Osteoblast (primary cell): ENCODE data around the gene CREB1. TPM values are rescaled to one million over a fixed set of nuclear protein-coding genes. Genes with fewer than 3 reads are reported as not detected.

Experiments
- DNase-seq: peaks from one replicate; pipeline ENCODE4 v3.0.0; 2011; ENCODE audit warnings: low spot score, mixed read lengths; ENCODE audit not compliant: insufficient read length; ENCODE audit errors: missing footprints
- H2AFZ ChIP-seq: 2 replicates; pipeline ENCODE4 v1.6.0; 2011; ENCODE audit warnings: mild to moderate bottlenecking, low read length
- H3K27ac ChIP-seq: 2 replicates; pipeline ENCODE4 v1.5.1; 2011; ENCODE audit warnings: mild to moderate bottlenecking, low read depth, low read length, moderate library complexity
- H3K27me3 ChIP-seq: 2 replicates; pipeline ENCODE4 v1.6.0; 2012; ENCODE audit warnings: mild to moderate bottlenecking, control low read depth, inconsistent platforms, low read length, moderate library complexity; ENCODE audit not compliant: insufficient read depth
- H3K36me3 ChIP-seq: 2 replicates; pipeline ENCODE4 v1.5.1; 2011; ENCODE audit warnings: mild to moderate bottlenecking, low read length, control low read depth, moderate library complexity; ENCODE audit not compliant: insufficient read depth
- H3K4me1 ChIP-seq: 2 replicates; pipeline ENCODE4 v1.5.1; 2011; ENCODE audit warnings: mild to moderate bottlenecking, low read length, control low read depth, moderate library complexity; ENCODE audit not compliant: insufficient read depth
- H3K4me2 ChIP-seq: 2 replicates; pipeline ENCODE4 v1.6.0; 2011; ENCODE audit warnings: mild to moderate bottlenecking, low read length; ENCODE audit not compliant: insufficient read depth
- H3K4me3 ChIP-seq: fragments of 200-600 bp; sonication (generic); 3 replicates; pipeline ENCODE4 v1.5.1; 2012; ENCODE audit warnings: mild to moderate bottlenecking, low read length, inconsistent platforms; ENCODE audit not compliant: insufficient read depth
- H3K79me2 ChIP-seq: 2 replicates; pipeline ENCODE4 v1.6.0; 2012; ENCODE audit warnings: mild to moderate bottlenecking, low read length, control low read depth, inconsistent platforms; ENCODE audit not compliant: insufficient read depth
- H3K9me3 ChIP-seq: 2 replicates; pipeline ENCODE4 v1.5.1; 2011; ENCODE audit warnings: low read depth, low read length, control low read depth
- H4K20me1 ChIP-seq: 2 replicates; pipeline ENCODE4 v1.6.0; 2012; ENCODE audit warnings: mild to moderate bottlenecking, low read length, control low read depth; ENCODE audit not compliant: insufficient read depth
- total RNA-seq: library from RNA; depleted of rRNA; stranded (reverse); fragments of >200 nt; gene quantifications from 2 replicates; pipeline ENCODE4 v1.2.3, GENCODE V29; 2012
- TF ChIP-seq, protein P1 (sequence below): IDR thresholded peaks from 2 replicates; pipeline ENCODE4 v1.5.1; 2011; ENCODE audit warnings: mild to moderate bottlenecking, low read depth, low read length, moderate library complexity; ENCODE audit errors: extremely low read depth

Gene CREB1
- total RNA-seq, 1 donor, result 38.4 TPM

GRCh38 chr2:207603486-207603885 is 73.7 kb downstream of the CREB1 start:
- no peaks in the 10 kb centered on the region for H3K79me2 ChIP-seq
- H3K4me3 ChIP-seq, result no peak overlapping the region
- TF ChIP-seq, protein P1, sequence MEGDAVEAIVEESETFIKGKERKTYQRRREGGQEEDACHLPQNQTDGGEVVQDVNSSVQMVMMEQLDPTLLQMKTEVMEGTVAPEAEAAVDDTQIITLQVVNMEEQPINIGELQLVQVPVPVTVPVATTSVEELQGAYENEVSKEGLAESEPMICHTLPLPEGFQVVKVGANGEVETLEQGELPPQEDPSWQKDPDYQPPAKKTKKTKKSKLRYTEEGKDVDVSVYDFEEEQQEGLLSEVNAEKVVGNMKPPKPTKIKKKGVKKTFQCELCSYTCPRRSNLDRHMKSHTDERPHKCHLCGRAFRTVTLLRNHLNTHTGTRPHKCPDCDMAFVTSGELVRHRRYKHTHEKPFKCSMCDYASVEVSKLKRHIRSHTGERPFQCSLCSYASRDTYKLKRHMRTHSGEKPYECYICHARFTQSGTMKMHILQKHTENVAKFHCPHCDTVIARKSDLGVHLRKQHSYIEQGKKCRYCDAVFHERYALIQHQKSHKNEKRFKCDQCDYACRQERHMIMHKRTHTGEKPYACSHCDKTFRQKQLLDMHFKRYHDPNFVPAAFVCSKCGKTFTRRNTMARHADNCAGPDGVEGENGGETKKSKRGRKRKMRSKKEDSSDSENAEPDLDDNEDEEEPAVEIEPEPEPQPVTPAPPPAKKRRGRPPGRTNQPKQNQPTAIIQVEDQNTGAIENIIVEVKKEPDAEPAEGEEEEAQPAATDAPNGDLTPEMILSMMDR, result no peak
- H4K20me1 ChIP-seq, result no peaks in the 10 kb centered on the region
- H3K36me3 ChIP-seq, result peaks cover 8% of the 10 kb centered on the region
- no peaks in the 10 kb centered on the region for H3K9me3 ChIP-seq
- no peak overlapping the region for H3K4me2 ChIP-seq
- H3K27me3 ChIP-seq, result no peaks in the 10 kb centered on the region
- peaks cover 6% of the 10 kb centered on the region for H3K4me1 ChIP-seq
- no peak for DNase-seq
- H3K27ac ChIP-seq, result no peak overlapping the region
- no peak overlapping the region for H2AFZ ChIP-seq

GRCh38 chr2:207606399-207606798 is 76.6 kb downstream of the CREB1 start:
- Histone ChIP-seq H4K20me1 (no peaks in the 10 kb centered on the region), H3K4me3 (no peak overlapping the region), H3K36me3 (no peaks in the 10 kb centered on the region), H2AFZ (no peak overlapping the region), H3K27ac (no peak overlapping the region), H3K4me1 (no peaks in the 10 kb centered on the region), H3K9me3 (no peaks in the 10 kb centered on the region), H3K79me2 (no peaks in the 10 kb centered on the region), H3K27me3 (no peaks in the 10 kb centered on the region), H3K4me2 (no peak overlapping the region)
- DNase-seq, result no peak
- TF ChIP-seq, protein P1, result no peak

GRCh38 chr2:207606829-207607228 is 77.1 kb downstream of the CREB1 start:
- no peak overlapping the region for H3K27ac ChIP-seq
- H3K79me2 ChIP-seq, result no peaks in the 10 kb centered on the region
- no peaks in the 10 kb centered on the region for H3K36me3 ChIP-seq
- H3K4me3 ChIP-seq, result no peak overlapping the region
- TF ChIP-seq, protein P1, result no peak
- H3K9me3 ChIP-seq, result no peaks in the 10 kb centered on the region
- no peak overlapping the region for H2AFZ ChIP-seq
- no peaks in the 10 kb centered on the region for H3K4me1 ChIP-seq
- H3K27me3 ChIP-seq, result no peaks in the 10 kb centered on the region
- DNase-seq, result no peak
- H4K20me1 ChIP-seq, result no peaks in the 10 kb centered on the region
- no peak overlapping the region for H3K4me2 ChIP-seq

- TF ChIP-seq, protein P1, result no peak
- Histone ChIP-seq H3K79me2 (no peaks in the 10 kb centered on the region), H2AFZ (no peak overlapping the region), H3K27ac (no peak overlapping the region), H4K20me1 (no peaks in the 10 kb centered on the region), H3K4me2 (no peak overlapping the region), H3K27me3 (no peaks in the 10 kb centered on the region), H3K4me3 (no peak overlapping the region), H3K4me1 (peaks cover 18% of the 10 kb centered on the region), H3K36me3 (peaks cover 5% of the 10 kb centered on the region), H3K9me3 (no peaks in the 10 kb centered on the region)
- DNase-seq, result no peak
These were observed 83.0 kb downstream of the CREB1 start for GRCh38 chr2:207612714-207613113.
